GM10266 (cell line): ENCODE data around the gene TLR6.
"Not testable (repeated sequence)": the region's sequence is repeated elsewhere in the genome, so short reads cannot be mapped to it uniquely, and the experiment has no call there.

ENCODE experiments used
- DNase-seq: peaks from one replicate; pipeline ENCODE4 v3.0.0; 2012; ENCODE audit errors: extremely low spot score
- CTCF ChIP-seq: IDR thresholded peaks from 2 replicates; pipeline ENCODE4 v1.5.1; 2012; ENCODE audit warnings: mild to moderate bottlenecking, low read depth; ENCODE audit not compliant: control insufficient read depth, insufficient read depth; ENCODE audit errors: missing control alignments

Gene TLR6

DNA sequence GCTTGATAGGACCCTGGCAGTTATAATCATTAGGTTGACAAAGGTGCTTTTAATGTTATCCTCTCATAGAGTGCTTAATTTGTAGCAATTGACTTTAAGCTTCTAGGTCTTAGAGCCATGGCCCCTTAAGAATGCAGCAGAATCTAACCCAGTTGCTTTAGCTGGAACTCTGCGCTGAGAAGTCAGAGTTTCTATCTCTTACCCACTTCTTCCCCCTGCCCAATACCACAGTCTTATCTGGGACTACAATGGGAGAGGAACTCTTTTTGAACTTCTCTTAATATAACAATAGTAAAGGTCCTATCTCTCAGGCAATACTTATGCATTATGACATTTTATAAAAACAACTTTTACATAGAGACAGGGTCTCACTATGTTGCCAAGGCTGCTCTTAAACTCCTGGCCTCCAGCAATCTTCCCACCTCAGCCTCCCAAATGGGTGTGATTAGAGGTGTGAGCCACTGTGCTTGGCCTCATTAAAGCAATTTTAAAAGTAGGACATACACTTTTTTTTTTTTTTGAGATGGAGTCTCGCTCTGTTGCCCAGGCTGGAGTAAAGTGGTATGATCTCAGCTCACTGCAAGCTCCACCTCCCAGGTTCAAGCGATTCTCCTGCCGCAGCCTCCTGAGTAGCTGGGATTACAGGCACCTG lies 75.7 kb downstream of the TLR6 start:
- TF ChIP-seq CTCF = no peak
- no peak for DNase-seq

GRCh38 chr4:38779790-38780189 lies 76.8 kb downstream of the TLR6 start:
- no peak for TF ChIP-seq CTCF
- DNase-seq = no peak

DNA sequence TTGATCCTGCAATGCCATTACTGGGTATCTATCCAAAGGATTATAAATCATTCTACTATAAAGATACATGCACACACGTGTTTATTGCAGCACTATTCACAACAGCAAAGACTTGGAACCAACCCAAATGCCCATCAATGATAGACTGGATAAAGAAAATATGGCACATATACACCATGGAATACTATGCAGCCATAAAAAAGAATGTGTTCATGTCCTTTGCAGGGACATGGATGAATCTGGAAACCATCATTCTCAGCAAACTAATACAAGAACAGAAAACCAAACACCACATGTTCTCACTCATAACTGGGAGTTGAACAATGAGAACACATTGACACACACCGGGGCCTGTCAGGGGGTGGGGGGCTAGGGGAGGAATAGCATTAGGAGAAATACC lies 78.7 kb downstream of the TLR6 start:
- DNase-seq = not testable (repeated sequence)

- TF ChIP-seq CTCF = no peak
Measured at GRCh38 chr4:38775326-38775725, 81.3 kb downstream of the TLR6 start.

DNA sequence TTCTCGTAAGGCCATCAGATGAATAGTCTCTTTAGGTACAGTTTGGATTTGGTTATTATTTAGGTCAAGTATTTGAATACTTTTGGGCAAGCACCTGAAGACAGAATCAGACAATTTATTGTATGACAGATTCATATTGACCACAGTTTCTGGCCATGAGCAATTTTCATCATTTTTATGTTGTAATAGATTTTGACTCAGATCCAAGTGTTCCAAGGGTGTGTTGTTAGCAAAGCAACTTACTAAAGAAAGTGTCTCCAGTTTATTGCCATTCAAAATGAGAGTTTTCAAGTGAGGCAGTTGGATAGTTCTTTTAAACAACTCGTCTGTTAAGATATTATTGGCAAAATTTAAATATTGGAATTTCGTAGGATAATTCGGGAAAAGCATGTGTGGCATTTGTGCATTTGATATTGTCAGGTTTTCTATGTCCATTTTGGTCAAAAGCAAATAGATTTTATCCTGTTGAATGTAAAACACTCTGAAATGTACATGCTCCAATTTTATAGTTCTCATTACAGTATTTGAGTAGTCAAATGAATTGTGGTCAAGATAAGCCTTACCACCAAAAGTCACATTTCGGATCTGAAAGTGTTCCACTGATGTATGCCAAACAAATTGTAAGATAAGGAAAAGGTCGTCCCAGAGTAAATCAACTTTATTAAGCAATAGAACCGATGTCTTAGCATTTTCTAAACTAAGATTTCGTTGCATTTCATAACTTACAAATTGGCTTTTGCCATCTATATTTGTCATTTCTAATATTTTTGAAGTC lies 82.2 kb downstream of the TLR6 start:
- DNase-seq = no peak
- no peak for TF ChIP-seq CTCF

More at GRCh38 chr4:38775326-38775725, 81.3 kb downstream of the TLR6 start:
- no peak for DNase-seq
